Peyer's patch (tissue), 4 donors: ENCODE measurements around the gene PYGM.

Source experiments
- CTCF ChIP-seq, 6 experiments: fragments of 450-650 bp in 4 of 6; fragments of 200-600 bp in 2 of 6; sonication (generic) in 1 of 6; IDR thresholded peaks; one replicate each; pipeline ENCODE4 v1.5.1; 2017 to 2019; ENCODE audit warnings: antibody characterized with exemption in 6 of 6, mild to moderate bottlenecking in 3 of 6, moderate library complexity in 1 of 6
- POLR2A ChIP-seq, 2 donors: fragments of 450-650 bp; IDR thresholded peaks; one replicate each; pipeline ENCODE4 v1.5.1; 2017; ENCODE audit warnings: antibody characterized with exemption in 2 of 2, mild to moderate bottlenecking in 2 of 2, moderate library complexity in 2 of 2

GRCh38 chr11:64711138-64711955, 48.4 kb downstream of the PYGM start:
- TF ChIP-seq CTCF (IDR thresholded peaks at IDR 0.05) (no peak), POLR2A (IDR thresholded peaks at IDR 0.05) (no peak)
